B cell (primary cell): ENCODE data around the gene B4GALT1.

Experiments
- CTCF ChIP-seq: fragments of 200-600 bp; IDR thresholded peaks from one replicate; pipeline ENCODE4 v1.8.0; 2022; ENCODE audit warnings: antibody characterized with exemption, mild to moderate bottlenecking
- EZH2 ChIP-seq: IDR thresholded peaks from 2 replicates; pipeline ENCODE4 v1.6.1; 2012; ENCODE audit warnings: borderline replicate concordance, low read depth, mild to moderate bottlenecking, moderate library complexity, low read length; ENCODE audit not compliant: insufficient read depth, poor library complexity, severe bottlenecking

DNA sequence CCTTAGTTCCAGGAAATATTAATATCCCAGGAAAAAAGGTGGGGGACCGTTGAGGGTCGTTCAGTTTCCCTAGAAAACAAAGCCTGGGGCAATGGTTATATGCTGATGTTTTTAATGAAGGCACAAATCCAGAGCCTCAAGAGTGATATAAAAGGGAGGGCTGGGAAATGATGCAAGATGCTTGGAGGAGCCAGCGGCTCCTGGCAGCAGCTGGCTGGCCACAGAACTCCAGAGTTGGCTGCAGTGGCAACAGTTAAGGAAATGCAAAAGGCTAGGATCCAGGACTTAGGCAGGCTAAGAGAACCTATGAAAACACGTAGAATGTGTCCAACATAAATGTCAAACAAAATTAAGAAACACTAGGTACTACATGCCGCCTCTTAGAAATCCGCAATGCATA lies 31.0 kb upstream of the B4GALT1 start:
- TF ChIP-seq CTCF (no peak), EZH2 (no peak)
